GM21390 (cell line): ENCODE measurements around the gene SAP30BP.
A peak's percentile ranks its signal among the peaks of the same experiment; 100 is the strongest.

Experiments
- ATAC-seq: cut with Tn5 transposase; IDR thresholded peaks from one replicate; pipeline ENCODE4 v1.9.1; 2021; ENCODE audit not compliant: unreplicated experiment

The SAP30BP gene

GRCh38 chr17:75737133-75737962 is 70.2 kb downstream of the SAP30BP start:
- no peak for ATAC-seq

GRCh38 chr17:75738218-75738802 is 71.2 kb downstream of the SAP30BP start:
- no peak for ATAC-seq

GRCh38 chr17:75739174-75739573 is 72.0 kb downstream of the SAP30BP start:
- no peak for ATAC-seq

- ATAC-seq: no peak
Observed at GRCh38 chr17:75739801-75740200, 72.7 kb downstream of the SAP30BP start.

- no peak for ATAC-seq
Observed at GRCh38 chr17:75740215-75740614, 73.1 kb downstream of the SAP30BP start.

- ATAC-seq: no peak
Observed at GRCh38 chr17:75740631-75741077, 73.5 kb downstream of the SAP30BP start.

- no peak for ATAC-seq
Observed at GRCh38 chr17:75742337-75742736, 75.2 kb downstream of the SAP30BP start.

- no peak for ATAC-seq
Observed at GRCh38 chr17:75743625-75744206, 76.6 kb downstream of the SAP30BP start.

GRCh38 chr17:75748706-75749105 is 81.6 kb downstream of the SAP30BP start:
- ATAC-seq: no peak

GRCh38 chr17:75749545-75750389 is 82.6 kb downstream of the SAP30BP start:
- peak; percentile 52 for ATAC-seq

- ATAC-seq: no peak
Observed at GRCh38 chr17:75750661-75751423, 83.7 kb downstream of the SAP30BP start.

- no peak for ATAC-seq
Observed at GRCh38 chr17:75751676-75752404, 84.7 kb downstream of the SAP30BP start.

GRCh38 chr17:75752405-75752709 is 85.2 kb downstream of the SAP30BP start:
- ATAC-seq: no peak

- no peak for ATAC-seq
Observed at GRCh38 chr17:75752802-75753513, 85.8 kb downstream of the SAP30BP start.

GRCh38 chr17:75753514-75754377 is 86.6 kb downstream of the SAP30BP start:
- ATAC-seq: peak; percentile 50

GRCh38 chr17:75754378-75755204 is 87.5 kb downstream of the SAP30BP start:
- no peak for ATAC-seq

GRCh38 chr17:75755205-75755901 is 88.2 kb downstream of the SAP30BP start:
- no peak for ATAC-seq
